ENCODE measurements around the gene CYSTM1.

DNA sequence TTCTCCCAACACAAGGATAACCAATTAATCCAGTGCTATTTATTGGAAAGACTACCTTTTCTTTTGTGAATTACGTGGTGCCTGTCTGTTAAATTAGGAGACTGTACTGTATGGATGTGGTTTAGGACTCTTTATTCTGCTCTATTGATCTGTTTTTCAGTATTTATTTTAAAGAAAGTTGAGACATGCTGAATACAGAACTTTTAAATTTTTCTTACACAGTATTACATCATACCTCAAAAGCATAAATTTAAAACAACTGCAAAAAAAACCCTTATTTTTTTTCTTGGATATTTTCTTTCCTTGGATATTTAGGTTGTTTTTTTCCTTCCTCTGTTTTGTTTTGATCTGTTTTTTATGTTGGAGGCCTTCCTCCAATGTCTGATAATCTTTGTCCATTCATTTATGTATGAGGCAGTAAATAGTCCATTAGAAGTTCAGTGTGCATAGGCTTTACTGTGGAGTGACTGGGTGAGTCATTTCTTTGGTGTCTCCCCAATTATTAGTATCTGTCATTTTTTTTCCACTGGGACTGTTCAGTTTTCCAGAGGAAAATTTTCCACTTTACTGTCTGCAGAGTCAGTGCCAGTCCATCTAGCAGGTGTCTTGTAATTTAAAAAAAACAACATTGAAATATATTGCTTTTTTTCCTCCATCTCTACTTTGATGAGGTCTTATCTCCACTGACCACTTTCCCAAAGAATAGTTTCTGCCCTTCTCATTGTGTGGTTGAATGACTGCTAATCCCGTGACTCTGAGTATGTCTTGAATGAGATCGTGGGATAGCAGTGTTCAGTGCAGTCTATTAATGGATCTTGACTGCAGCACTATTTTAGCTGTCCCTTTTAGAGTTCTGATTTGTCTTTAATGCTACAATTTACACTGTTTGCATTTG, 15.2 kb downstream of the CYSTM1 start:
- no peak for TF ChIP-seq EZH2 (IDR thresholded peaks at IDR 0.05; ENCODE audit: insufficient read depth, poor library complexity, severe bottlenecking)
- no peak for TF ChIP-seq EZH2phosphoT487 (IDR thresholded peaks at IDR 0.05; ENCODE audit: insufficient read depth, low read depth)

Measured in GM23248 (cell line).